Neural cell (in vitro differentiated cells): ENCODE results near the gene TMEM81. TPM values are rescaled to one million over a fixed set of nuclear protein-coding genes. Genes with fewer than 3 reads are reported as not detected.

ENCODE experiments used
- H2AFZ ChIP-seq: fragments of 200-600, 300-800 bp; sonication (generic), shearing (Covaris generic); 2 replicates; pipeline ENCODE4 v1.6.0; 2014; ENCODE audit warnings: low read depth, mild to moderate bottlenecking, antibody characterized with exemption, low read length, moderate library complexity
- H3F3A ChIP-seq: fragments of 200-600 bp; shearing (Covaris generic); 2 replicates; pipeline ENCODE4 v1.6.1; 2016; ENCODE audit warnings: mild to moderate bottlenecking, moderate library complexity, mixed read lengths, antibody characterized with exemption, low read length; ENCODE audit not compliant: insufficient read depth, poor library complexity, severe bottlenecking
- H3K27ac ChIP-seq: fragments of 200-600, 300-800 bp; sonication (generic), shearing (Covaris generic); 2 replicates; pipeline ENCODE4 v1.5.1; 2014; ENCODE audit warnings: mild to moderate bottlenecking, low read length, moderate library complexity
- H3K27me3 ChIP-seq: fragments of 300-800, 200-600 bp; sonication (generic), shearing (Covaris generic); 2 replicates; pipeline ENCODE4 v1.6.0; 2014; ENCODE audit warnings: mild to moderate bottlenecking, low read depth, low read length, moderate library complexity; ENCODE audit not compliant: insufficient read depth
- H3K36me3 ChIP-seq: fragments of 300-800, 200-600 bp; sonication (generic), shearing (Covaris generic); 2 replicates; pipeline ENCODE4 v1.5.1; 2014; ENCODE audit warnings: mild to moderate bottlenecking, antibody characterized with exemption, low read length, moderate library complexity; ENCODE audit not compliant: insufficient read depth
- H3K4me2 ChIP-seq: fragments of 300-800, 200-600 bp; sonication (generic), shearing (Covaris generic); 2 replicates; pipeline ENCODE4 v1.6.0; 2014; ENCODE audit warnings: mild to moderate bottlenecking, low read length
- H3K4me3 ChIP-seq: fragments of 300-800, 200-600 bp; sonication (generic), shearing (Covaris generic); 2 replicates; pipeline ENCODE4 v1.5.1; 2014; ENCODE audit warnings: mild to moderate bottlenecking, low read length, moderate library complexity
- H3K79me2 ChIP-seq: fragments of 200-600 bp; shearing (Covaris generic); replicated peaks from 2 replicates; pipeline ENCODE4 v1.6.0; 2014; ENCODE audit warnings: mild to moderate bottlenecking, low read length, moderate library complexity; ENCODE audit not compliant: insufficient read depth
- H3K9ac ChIP-seq: fragments of 300-800, 200-600 bp; sonication (generic), shearing (Covaris generic); 2 replicates; pipeline ENCODE4 v1.6.1; 2016; ENCODE audit warnings: mild to moderate bottlenecking, low read length, mixed read lengths
- H3K9me2 ChIP-seq: fragments of 200-600 bp; shearing (Covaris generic); 2 replicates; pipeline ENCODE4 v1.6.1; 2016; ENCODE audit warnings: mild to moderate bottlenecking, low read length, mixed read lengths; ENCODE audit not compliant: insufficient read depth
- H3K9me3 ChIP-seq: fragments of 200-600, 300-800 bp; sonication (generic), shearing (Covaris generic); 2 replicates; pipeline ENCODE4 v1.6.1; 2016; ENCODE audit warnings: mild to moderate bottlenecking, mixed run types, low read length, moderate library complexity, mixed read lengths
- H4K20me1 ChIP-seq: fragments of 200-600 bp; shearing (Covaris generic); 2 replicates; pipeline ENCODE4 v1.6.1; 2016; ENCODE audit warnings: mild to moderate bottlenecking, mixed run types; ENCODE audit not compliant: insufficient read depth
- EP300 ChIP-seq: fragments of 450-650 bp; conservative IDR thresholded peaks from 2 replicates; pipeline ENCODE4 v1.6.1; 2014; ENCODE audit warnings: antibody characterized with exemption, mild to moderate bottlenecking, moderate library complexity; ENCODE audit not compliant: poor library complexity, severe bottlenecking
- EZH2 ChIP-seq: fragments of 200-600, 300-800 bp; shearing (Covaris generic), sonication (generic); IDR thresholded peaks from 2 replicates; pipeline ENCODE4 v1.6.1; 2014; ENCODE audit warnings: antibody characterized with exemption, low read length, borderline replicate concordance, mild to moderate bottlenecking; ENCODE audit not compliant: insufficient read depth, poor library complexity, severe bottlenecking
- MXI1 ChIP-seq: fragments of 450-650 bp; conservative IDR thresholded peaks from 2 replicates; pipeline ENCODE4 v1.6.1; 2014; ENCODE audit warnings: antibody characterized with exemption, mild to moderate bottlenecking; ENCODE audit not compliant: poor library complexity, severe bottlenecking
- POLR2AphosphoS5 ChIP-seq: IDR thresholded peaks from 2 replicates; pipeline ENCODE4 v1.6.1; 2012
- RAD21 ChIP-seq: fragments of 450-650 bp; conservative IDR thresholded peaks from 2 replicates; pipeline ENCODE4 v1.6.1; 2014; ENCODE audit warnings: antibody characterized with exemption, mild to moderate bottlenecking, moderate library complexity
- SMC3 ChIP-seq: fragments of 450-650 bp; conservative IDR thresholded peaks from 2 replicates; pipeline ENCODE4 v1.6.1; 2014; ENCODE audit warnings: antibody characterized with exemption, mild to moderate bottlenecking, moderate library complexity; ENCODE audit not compliant: poor library complexity
- TAF1 ChIP-seq: IDR thresholded peaks from 2 replicates; pipeline ENCODE4 v1.6.1; 2012; ENCODE audit warnings: low read depth
- polyA plus RNA-seq: library from polyadenylated mRNA; depleted of rRNA; stranded (reverse); fragments of >200 nt; gene quantifications from 2 replicates; pipeline ENCODE4 v1.2.3, GENCODE V29; 2014
- TF ChIP-seq, protein P1 (sequence below): IDR thresholded peaks from 2 replicates; pipeline ENCODE4 v1.6.1; 2012; ENCODE audit warnings: borderline replicate concordance
- TF ChIP-seq, protein P2 (sequence below): fragments of 450-650 bp; IDR thresholded peaks from 2 replicates; pipeline ENCODE4 v1.5.1; 2014; ENCODE audit warnings: antibody characterized with exemption, mild to moderate bottlenecking, moderate library complexity; ENCODE audit not compliant: poor library complexity, severe bottlenecking

Gene TMEM81
- polyA plus RNA-seq, 1 donor from 2014 or later, result 10.1 TPM

DNA sequence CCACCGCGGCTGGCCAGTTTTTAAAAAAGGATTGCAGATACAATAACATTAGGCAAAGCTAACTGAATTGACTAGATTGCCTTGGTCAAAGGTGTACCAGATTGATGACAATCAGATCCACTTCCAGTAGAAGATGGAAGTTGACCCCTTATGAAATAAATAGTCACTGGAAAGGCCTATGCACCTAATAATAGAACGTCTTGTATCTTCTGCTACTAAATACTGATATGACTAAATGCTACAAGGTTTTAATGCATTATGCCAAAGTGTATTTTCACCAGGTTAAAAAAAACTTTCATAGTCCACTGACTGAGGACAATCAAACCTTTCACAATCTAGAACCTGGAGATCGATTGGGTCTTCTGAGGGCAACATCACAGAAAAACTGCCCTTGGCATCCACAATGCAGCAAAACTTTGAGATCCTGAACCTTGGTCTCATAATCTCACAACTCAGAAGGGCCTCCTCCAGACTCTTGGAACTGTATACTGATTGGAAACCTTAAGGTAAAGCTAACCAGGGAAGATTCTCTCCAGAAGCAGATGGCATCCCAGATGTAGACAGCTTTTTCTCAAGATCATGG is 45.3 kb upstream of the TMEM81 start:
- Histone ChIP-seq H4K20me1 (no peaks in the 10 kb centered on the region), H3K4me2 (no peak overlapping the region), H3K9me3 (no peaks in the 10 kb centered on the region), H3K9me2 (no peaks in the 10 kb centered on the region), H3K4me3 (no peak overlapping the region), H3K36me3 (no peaks in the 10 kb centered on the region), H3K27ac (no peak overlapping the region), H3F3A (no peaks in the 10 kb centered on the region), H2AFZ (no peak overlapping the region), H3K9ac (no peak overlapping the region), H3K27me3 (no peaks in the 10 kb centered on the region), H3K79me2 (no peaks in the 10 kb centered on the region)
- TF ChIP-seq MXI1 (no peak), TAF1 (no peak), EZH2 (no peak), POLR2AphosphoS5 (no peak)
- TF ChIP-seq, protein P1, sequence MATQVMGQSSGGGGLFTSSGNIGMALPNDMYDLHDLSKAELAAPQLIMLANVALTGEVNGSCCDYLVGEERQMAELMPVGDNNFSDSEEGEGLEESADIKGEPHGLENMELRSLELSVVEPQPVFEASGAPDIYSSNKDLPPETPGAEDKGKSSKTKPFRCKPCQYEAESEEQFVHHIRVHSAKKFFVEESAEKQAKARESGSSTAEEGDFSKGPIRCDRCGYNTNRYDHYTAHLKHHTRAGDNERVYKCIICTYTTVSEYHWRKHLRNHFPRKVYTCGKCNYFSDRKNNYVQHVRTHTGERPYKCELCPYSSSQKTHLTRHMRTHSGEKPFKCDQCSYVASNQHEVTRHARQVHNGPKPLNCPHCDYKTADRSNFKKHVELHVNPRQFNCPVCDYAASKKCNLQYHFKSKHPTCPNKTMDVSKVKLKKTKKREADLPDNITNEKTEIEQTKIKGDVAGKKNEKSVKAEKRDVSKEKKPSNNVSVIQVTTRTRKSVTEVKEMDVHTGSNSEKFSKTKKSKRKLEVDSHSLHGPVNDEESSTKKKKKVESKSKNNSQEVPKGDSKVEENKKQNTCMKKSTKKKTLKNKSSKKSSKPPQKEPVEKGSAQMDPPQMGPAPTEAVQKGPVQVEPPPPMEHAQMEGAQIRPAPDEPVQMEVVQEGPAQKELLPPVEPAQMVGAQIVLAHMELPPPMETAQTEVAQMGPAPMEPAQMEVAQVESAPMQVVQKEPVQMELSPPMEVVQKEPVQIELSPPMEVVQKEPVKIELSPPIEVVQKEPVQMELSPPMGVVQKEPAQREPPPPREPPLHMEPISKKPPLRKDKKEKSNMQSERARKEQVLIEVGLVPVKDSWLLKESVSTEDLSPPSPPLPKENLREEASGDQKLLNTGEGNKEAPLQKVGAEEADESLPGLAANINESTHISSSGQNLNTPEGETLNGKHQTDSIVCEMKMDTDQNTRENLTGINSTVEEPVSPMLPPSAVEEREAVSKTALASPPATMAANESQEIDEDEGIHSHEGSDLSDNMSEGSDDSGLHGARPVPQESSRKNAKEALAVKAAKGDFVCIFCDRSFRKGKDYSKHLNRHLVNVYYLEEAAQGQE, result no peak

DNA sequence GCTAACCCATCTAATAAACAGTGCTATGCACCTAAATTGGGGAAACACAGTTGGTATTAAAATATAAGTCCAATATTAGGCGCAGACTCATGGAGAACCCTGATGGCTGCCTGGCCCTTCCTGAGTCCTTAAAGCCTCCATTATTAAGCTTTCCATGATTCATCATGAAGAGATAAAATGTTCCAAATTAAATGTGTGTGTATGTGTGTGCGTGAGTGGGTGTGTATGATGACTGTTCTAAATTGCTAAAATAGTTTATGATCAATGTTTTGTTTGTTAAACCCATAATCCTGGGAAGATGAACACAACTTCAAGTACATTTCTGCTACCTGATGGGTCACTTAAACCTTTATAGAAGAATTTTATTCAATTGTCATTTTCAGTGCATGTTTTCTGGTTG is 43.8 kb upstream of the TMEM81 start:
- no peak overlapping the region for H3K4me2 ChIP-seq
- H3K79me2 ChIP-seq, result no peaks in the 10 kb centered on the region
- no peak overlapping the region for H3K27ac ChIP-seq
- no peaks in the 10 kb centered on the region for H3F3A ChIP-seq
- no peak for TF ChIP-seq RAD21
- TF ChIP-seq EZH2, result no peak
- no peak for TF ChIP-seq SMC3
- TF ChIP-seq EP300, result no peak
- no peaks in the 10 kb centered on the region for H3K9me2 ChIP-seq
- H4K20me1 ChIP-seq, result no peaks in the 10 kb centered on the region
- H3K4me3 ChIP-seq, result no peak overlapping the region
- H3K27me3 ChIP-seq, result no peaks in the 10 kb centered on the region
- no peak overlapping the region for H2AFZ ChIP-seq
- H3K9me3 ChIP-seq, result no peaks in the 10 kb centered on the region
- no peaks in the 10 kb centered on the region for H3K36me3 ChIP-seq
- H3K9ac ChIP-seq, result no peak overlapping the region

DNA sequence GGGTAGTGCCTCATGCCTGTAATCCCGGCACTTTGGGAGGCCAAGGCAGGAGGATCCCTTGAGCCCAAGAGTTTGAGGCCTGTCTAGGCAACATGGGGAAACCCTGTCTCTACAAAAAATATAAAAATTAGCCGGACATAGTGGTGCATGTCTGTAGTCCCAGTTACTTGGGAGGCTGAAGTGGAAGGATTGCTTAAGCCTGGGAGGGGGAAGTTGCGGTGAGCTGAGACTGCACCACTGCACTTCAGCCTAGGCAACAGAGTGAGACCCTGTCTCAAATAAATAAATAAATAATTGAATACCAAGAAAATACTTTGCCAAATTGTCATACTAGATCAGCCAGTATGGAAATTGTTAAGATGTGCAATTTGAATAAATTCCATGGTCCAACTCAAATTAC is 43.4 kb upstream of the TMEM81 start:
- H3K4me3 ChIP-seq, result no peak overlapping the region
- H3K9me3 ChIP-seq, result no peaks in the 10 kb centered on the region
- H4K20me1 ChIP-seq, result no peaks in the 10 kb centered on the region
- no peaks in the 10 kb centered on the region for H3K79me2 ChIP-seq
- H3K27ac ChIP-seq, result no peak overlapping the region
- H2AFZ ChIP-seq, result no peak overlapping the region
- no peaks in the 10 kb centered on the region for H3F3A ChIP-seq
- no peaks in the 10 kb centered on the region for H3K9me2 ChIP-seq
- H3K9ac ChIP-seq, result no peak overlapping the region
- H3K27me3 ChIP-seq, result no peaks in the 10 kb centered on the region
- no peaks in the 10 kb centered on the region for H3K36me3 ChIP-seq
- TF ChIP-seq, protein P2, sequence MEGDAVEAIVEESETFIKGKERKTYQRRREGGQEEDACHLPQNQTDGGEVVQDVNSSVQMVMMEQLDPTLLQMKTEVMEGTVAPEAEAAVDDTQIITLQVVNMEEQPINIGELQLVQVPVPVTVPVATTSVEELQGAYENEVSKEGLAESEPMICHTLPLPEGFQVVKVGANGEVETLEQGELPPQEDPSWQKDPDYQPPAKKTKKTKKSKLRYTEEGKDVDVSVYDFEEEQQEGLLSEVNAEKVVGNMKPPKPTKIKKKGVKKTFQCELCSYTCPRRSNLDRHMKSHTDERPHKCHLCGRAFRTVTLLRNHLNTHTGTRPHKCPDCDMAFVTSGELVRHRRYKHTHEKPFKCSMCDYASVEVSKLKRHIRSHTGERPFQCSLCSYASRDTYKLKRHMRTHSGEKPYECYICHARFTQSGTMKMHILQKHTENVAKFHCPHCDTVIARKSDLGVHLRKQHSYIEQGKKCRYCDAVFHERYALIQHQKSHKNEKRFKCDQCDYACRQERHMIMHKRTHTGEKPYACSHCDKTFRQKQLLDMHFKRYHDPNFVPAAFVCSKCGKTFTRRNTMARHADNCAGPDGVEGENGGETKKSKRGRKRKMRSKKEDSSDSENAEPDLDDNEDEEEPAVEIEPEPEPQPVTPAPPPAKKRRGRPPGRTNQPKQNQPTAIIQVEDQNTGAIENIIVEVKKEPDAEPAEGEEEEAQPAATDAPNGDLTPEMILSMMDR, result no peak
- no peak for TF ChIP-seq MXI1
- no peak for TF ChIP-seq TAF1
- no peak for TF ChIP-seq SMC3
- no peak for TF ChIP-seq POLR2AphosphoS5
- no peak for TF ChIP-seq RAD21
- no peak for TF ChIP-seq EP300
- no peak for TF ChIP-seq EZH2
- TF ChIP-seq, protein P1, result no peak
- no peak overlapping the region for H3K4me2 ChIP-seq
